Measurements from ENCODE around the gene IFT88. TPM values are rescaled to one million over a fixed set of nuclear protein-coding genes. Genes with fewer than 3 reads are reported as not detected.
A peak's percentile ranks its signal among the peaks of the same experiment; 100 is the strongest.

IFT88 gene
- total RNA-seq, 2 donors from 2014 or later, result 5.1 to 5.7 TPM

DNA sequence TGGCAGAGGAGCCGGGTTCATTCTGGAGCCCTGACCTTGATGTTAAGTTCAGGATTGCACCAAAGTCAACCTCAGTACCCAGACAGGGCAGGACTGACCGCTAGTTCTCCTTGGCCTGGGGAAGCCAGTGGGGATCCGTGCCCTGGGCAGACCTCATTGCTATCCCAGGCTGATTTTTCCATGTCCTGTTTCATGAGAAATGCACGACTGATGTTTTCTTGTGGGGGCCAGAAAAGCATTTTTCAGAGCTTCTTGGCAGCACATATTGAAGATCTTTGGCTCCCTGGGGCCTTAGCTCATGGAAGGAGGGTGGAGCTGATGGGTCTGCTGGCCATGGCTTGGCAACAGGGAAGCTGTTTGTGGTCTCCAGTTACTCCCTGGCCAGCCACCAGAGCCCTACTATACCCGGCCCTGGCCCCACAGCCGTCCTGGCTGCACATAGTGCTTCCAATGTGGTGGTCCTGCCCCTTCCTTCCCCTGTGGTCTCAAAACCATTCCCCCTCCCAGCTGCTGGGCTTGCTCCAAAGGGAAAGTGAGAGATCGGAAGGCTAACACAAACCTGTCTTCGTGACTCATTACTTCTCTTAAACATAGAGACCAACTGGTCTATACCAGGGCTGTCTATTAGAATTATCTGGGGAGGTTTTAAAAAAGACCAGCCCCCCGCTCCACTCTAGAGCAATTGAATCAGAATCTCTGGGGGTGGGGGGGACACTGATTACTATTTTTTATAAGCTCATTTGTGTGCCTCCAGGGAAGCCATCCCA lies 147.8 kb downstream of the IFT88 start:
- H3K4me3 ChIP-seq, result no peak overlapping the region
- DNase-seq (ENCODE audit: low spot score), result peak; percentile 82
- H3K4me1 ChIP-seq, result peaks cover 0 to 24% of the 10 kb centered on the region in 2 donors

DNA sequence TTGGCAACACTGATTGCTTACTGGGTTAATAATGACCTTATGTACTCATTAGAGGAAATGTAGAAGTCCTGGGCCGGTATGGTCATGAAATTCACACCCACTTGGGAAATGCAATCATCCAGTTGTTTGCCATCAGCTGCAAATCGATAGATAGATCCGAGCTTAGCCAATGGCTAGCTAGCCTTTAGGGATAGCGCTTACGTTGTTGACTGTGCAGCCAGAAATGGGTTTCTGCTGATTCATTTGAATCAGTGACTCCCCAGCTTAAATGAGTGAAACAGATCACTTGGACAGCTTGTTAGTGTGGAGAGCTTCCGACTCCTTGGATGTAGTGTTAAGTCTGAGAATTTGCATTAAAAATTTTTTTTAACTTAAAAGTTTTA lies 148.4 kb downstream of the IFT88 start:
- H3K4me1 ChIP-seq, result peaks cover 0 to 24% of the 10 kb centered on the region in 2 donors
- H3K4me3 ChIP-seq, result no peak overlapping the region
- H3K36me3 ChIP-seq, result no peaks in the 10 kb centered on the region
- peak overlapping the region; percentile 75 to 78 for H3K27ac ChIP-seq
- TF ChIP-seq, protein P1, sequence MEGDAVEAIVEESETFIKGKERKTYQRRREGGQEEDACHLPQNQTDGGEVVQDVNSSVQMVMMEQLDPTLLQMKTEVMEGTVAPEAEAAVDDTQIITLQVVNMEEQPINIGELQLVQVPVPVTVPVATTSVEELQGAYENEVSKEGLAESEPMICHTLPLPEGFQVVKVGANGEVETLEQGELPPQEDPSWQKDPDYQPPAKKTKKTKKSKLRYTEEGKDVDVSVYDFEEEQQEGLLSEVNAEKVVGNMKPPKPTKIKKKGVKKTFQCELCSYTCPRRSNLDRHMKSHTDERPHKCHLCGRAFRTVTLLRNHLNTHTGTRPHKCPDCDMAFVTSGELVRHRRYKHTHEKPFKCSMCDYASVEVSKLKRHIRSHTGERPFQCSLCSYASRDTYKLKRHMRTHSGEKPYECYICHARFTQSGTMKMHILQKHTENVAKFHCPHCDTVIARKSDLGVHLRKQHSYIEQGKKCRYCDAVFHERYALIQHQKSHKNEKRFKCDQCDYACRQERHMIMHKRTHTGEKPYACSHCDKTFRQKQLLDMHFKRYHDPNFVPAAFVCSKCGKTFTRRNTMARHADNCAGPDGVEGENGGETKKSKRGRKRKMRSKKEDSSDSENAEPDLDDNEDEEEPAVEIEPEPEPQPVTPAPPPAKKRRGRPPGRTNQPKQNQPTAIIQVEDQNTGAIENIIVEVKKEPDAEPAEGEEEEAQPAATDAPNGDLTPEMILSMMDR (IDR thresholded peaks at IDR 0.05), result no peak
- no peak for DNase-seq (ENCODE audit: low spot score)
- H3K27me3 ChIP-seq, result no peaks in the 10 kb centered on the region
- H3K9me3 ChIP-seq, result no peaks in the 10 kb centered on the region

More for the DNA sequence above, 147.8 kb downstream of the IFT88 start:
- no peaks in the 10 kb centered on the region for H3K9me3 ChIP-seq
- no peaks in the 10 kb centered on the region for H3K36me3 ChIP-seq
- H3K27ac ChIP-seq, result peak overlapping the region; percentile 75 to 78
- no peaks in the 10 kb centered on the region for H3K27me3 ChIP-seq
- TF ChIP-seq, protein P1 (IDR thresholded peaks at IDR 0.05), result no peak

DNA sequence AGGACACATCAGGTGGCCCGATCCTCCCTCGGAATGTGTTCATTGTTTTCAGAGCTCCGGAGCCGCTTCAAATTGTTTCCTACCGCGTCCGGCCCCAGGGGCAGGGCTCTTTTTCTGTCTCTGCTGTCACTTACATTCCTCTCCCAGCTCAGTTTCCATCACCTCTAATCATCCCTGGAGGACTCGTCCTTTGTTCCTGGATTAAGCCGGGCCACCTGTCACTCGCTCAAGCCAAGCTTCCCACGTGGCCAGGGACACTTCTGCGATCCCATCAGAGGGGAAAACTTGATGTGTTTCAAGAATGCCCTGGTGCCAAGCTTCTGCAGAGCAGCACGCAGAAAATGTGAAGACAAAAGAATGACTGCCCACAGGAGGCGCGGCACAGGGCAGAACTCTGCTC lies 150.0 kb downstream of the IFT88 start:
- Histone ChIP-seq H3K9me3 (no peaks in the 10 kb centered on the region), H3K27me3 (no peaks in the 10 kb centered on the region), H3K4me3 (no peak overlapping the region), H3K36me3 (no peaks in the 10 kb centered on the region), H3K4me1 (peaks cover 0 to 35% of the 10 kb centered on the region in 2 donors), H3K27ac (no peak overlapping the region)
- TF ChIP-seq, protein P1 (IDR thresholded peaks at IDR 0.05), result no peak
- no peak for DNase-seq (ENCODE audit: low spot score)

DNA sequence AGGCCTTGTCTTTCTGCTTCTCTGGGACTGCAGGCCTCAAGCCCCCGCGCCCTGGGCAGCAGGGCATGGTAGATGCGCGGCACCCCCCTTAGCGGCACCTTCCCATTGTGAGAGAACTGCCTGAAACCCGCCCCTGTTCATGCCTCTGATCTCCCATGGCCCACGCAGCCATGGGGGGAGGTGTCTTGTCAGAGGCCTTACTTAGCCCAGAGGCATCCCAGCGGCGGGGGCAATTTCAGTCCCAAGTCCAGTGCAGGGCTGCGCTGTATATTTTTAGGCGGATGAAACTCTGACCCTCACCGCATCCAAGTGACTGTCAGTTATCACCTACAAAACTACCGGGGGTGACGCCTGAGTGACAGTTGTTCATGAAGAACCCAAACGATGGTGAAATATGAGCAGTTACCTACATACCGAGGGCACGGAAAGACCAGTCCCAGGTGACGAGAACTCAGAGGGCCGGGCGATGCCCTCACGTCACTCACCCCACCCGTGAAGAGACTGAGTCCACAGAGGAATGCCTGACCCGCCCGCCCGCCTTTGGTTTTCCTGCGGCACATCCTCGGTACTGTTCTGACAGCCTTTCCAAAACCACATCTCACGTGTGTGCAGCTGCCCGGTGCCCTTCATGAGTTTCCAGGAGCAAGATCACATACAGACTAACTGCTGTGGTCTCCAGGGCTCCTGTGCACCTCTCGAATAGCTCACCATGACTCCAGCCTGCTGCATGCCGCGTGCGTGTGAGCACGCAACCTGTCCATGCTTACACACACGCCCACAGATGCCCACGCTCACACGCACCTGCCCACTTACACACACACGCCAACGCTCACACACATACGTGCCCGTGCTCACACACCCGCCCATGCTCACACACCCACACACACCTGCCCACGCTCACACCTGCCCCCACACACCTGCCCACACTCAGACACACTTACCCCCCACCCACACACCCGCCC lies 150.9 kb downstream of the IFT88 start:
- no peak overlapping the region for H3K27ac ChIP-seq
- TF ChIP-seq, protein P1 (IDR thresholded peaks at IDR 0.05), result no peak
- no peak for DNase-seq (ENCODE audit: low spot score)
- peaks cover 0 to 34% of the 10 kb centered on the region in 2 donors for H3K4me1 ChIP-seq
- no peaks in the 10 kb centered on the region for H3K36me3 ChIP-seq
- H3K27me3 ChIP-seq, result no peaks in the 10 kb centered on the region
- H3K9me3 ChIP-seq, result no peaks in the 10 kb centered on the region
- no peak overlapping the region for H3K4me3 ChIP-seq

DNA sequence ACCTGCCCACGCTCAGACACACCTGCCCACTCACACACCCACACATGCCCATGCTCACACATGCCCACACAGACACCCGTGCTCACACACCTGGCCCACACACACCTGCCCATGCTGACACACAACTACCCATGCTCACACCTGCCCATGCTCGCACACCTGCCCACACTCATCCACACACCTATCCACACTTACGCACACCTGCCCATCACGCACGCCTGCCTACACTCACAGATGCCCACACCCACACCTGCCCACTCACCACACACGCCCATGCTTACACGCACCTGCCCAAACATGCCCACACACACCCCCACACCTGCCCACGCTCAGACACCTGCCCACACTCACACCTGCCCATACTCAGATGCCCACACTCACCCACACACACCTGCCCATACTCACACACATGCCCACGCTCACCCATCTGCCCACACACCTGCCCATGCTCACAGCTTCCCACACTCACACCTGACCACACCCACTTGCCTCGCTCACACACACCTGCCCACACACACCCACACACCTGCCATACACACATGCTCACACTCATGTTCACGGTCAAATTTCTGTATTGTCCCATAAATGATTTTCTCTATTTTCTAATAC lies 152.1 kb downstream of the IFT88 start:
- Histone ChIP-seq H3K4me3 (no peak overlapping the region), H3K36me3 (no peaks in the 10 kb centered on the region), H3K27ac (no peak overlapping the region), H3K9me3 (no peaks in the 10 kb centered on the region), H3K27me3 (no peaks in the 10 kb centered on the region), H3K4me1 (peaks cover 0 to 23% of the 10 kb centered on the region in 2 donors)
- DNase-seq (ENCODE audit: low spot score), result no peak
- TF ChIP-seq, protein P1 (IDR thresholded peaks at IDR 0.05), result no peak

All from right atrium auricular region (tissue), 2 donors.